Choroid plexus epithelial cell (primary cell): Measurements from ENCODE around the gene PDSS2.
A peak's percentile ranks its signal among the peaks of the same experiment; 100 is the strongest.

Source experiments
- DNase-seq: peaks from one replicate; pipeline ENCODE4 v3.0.0-alpha.2; 2010; ENCODE audit warnings: low read depth
- H3K4me3 ChIP-seq: 2 replicates; pipeline ENCODE4 v1.5.1; 2011; ENCODE audit warnings: low read depth, mild to moderate bottlenecking, control low read depth, low read length, moderate library complexity
- TF ChIP-seq, protein P1 (sequence below): conservative IDR thresholded peaks from 2 replicates; pipeline ENCODE4 v1.5.1; 2011; ENCODE audit warnings: low read depth, mild to moderate bottlenecking, control low read depth, inconsistent platforms, low read length, moderate library complexity

The PDSS2 gene

GRCh38 chr6:107132330-107132954 is 326.9 kb downstream of the PDSS2 start:
- peak; percentile 52 for DNase-seq
- TF ChIP-seq, protein P1, sequence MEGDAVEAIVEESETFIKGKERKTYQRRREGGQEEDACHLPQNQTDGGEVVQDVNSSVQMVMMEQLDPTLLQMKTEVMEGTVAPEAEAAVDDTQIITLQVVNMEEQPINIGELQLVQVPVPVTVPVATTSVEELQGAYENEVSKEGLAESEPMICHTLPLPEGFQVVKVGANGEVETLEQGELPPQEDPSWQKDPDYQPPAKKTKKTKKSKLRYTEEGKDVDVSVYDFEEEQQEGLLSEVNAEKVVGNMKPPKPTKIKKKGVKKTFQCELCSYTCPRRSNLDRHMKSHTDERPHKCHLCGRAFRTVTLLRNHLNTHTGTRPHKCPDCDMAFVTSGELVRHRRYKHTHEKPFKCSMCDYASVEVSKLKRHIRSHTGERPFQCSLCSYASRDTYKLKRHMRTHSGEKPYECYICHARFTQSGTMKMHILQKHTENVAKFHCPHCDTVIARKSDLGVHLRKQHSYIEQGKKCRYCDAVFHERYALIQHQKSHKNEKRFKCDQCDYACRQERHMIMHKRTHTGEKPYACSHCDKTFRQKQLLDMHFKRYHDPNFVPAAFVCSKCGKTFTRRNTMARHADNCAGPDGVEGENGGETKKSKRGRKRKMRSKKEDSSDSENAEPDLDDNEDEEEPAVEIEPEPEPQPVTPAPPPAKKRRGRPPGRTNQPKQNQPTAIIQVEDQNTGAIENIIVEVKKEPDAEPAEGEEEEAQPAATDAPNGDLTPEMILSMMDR: peak; percentile 71

DNA sequence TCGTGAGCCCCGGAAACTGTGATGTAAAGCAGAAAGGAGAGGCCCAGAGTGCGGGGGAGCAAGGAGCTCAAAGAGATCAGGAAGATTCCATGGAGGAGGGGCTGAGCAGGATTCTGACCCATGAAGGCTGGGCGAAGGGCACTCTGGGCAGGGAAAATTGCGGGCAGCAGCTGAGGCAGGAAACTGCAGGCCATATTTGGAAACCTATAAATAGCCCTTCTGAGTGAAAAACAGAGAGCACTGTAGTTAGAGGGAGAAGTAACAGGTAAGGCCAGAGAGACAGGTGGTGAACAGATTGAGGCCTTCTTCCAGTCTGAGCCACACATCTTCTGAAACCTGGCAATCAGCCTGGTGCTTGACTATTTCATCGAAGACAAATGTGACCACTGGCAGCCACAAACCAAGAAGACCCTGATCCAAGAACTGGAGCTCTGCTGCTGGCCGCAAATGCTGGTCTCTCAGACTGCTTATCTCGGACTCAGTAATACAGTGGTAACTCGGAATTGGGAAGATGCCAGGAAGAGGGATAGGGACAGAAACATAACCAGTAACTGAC is 329.9 kb downstream of the PDSS2 start:
- TF ChIP-seq, protein P1: no peak

More at GRCh38 chr6:107132330-107132954, 326.9 kb downstream of the PDSS2 start:
- H3K4me3 ChIP-seq: no peak overlapping the region

GRCh38 chr6:107128577-107128976 is 330.8 kb downstream of the PDSS2 start:
- H3K4me3 ChIP-seq: no peak overlapping the region
- DNase-seq: peak; percentile 23
- TF ChIP-seq, protein P1: no peak

More for the DNA sequence above, 329.9 kb downstream of the PDSS2 start:
- no peak overlapping the region for H3K4me3 ChIP-seq
- no peak for DNase-seq

GRCh38 chr6:107128175-107128574 is 331.2 kb downstream of the PDSS2 start:
- TF ChIP-seq, protein P1: no peak
- no peak overlapping the region for H3K4me3 ChIP-seq
- peak; percentile 74 for DNase-seq

DNA sequence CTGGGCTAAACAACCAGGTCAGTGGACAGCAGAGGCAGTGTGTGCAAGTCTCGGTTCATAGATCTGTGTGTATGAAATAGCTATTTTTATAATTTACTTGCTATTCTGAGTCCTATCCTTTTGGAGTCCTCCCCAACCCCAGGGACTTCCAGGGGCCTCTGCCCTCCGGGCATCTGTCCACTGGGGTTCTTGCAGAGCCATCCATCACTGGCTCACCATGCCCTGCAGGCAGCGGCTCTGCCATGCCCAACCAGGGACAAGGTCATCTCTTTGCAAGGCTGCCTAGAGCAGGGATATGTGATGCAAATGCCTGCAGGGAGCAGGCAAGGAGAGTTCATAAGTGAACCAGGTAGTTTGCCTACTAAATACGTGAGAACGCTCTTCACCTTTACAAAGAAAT is 333.6 kb downstream of the PDSS2 start:
- TF ChIP-seq, protein P1: no peak
- DNase-seq: no peak
- H3K4me3 ChIP-seq: no peak overlapping the region

- TF ChIP-seq, protein P1: no peak
- no peak overlapping the region for H3K4me3 ChIP-seq
- peak; percentile 16 for DNase-seq
These were observed 334.4 kb downstream of the PDSS2 start for GRCh38 chr6:107124934-107125348.

DNA sequence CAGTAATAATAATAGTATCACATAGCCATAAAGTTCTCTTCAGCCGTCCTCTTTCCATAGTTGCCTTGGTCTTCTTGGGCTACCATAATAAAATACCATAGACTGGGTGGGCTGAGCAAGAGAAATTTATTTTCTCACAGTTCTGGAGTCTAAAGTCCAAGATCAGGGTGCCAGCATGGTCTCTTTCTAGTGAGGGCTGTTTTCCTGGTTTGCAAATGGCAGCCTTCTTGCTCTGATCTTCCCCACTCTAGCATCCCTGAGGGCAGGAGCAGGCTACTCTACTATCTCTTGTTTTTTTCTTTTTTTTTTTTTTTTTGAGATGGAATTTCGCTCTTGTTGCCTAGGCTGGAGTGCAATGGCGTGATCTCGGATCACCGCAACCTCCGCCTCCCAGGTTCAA is 335.9 kb downstream of the PDSS2 start:
- DNase-seq: no peak
- H3K4me3 ChIP-seq: no peak overlapping the region
- TF ChIP-seq, protein P1: no peak
